GM21423 (cell line): ENCODE results near the gene ASMTL.
A peak's percentile ranks its signal among the peaks of the same experiment; 100 is the strongest.
"Not testable (repeated sequence)": the region's sequence is repeated elsewhere in the genome, so short reads cannot be mapped to it uniquely, and the experiment has no call there.

Source experiments
- ATAC-seq: cut with Tn5 transposase; IDR thresholded peaks from one replicate; pipeline ENCODE4 v1.9.1; 2021; ENCODE audit warnings: mild to moderate bottlenecking, moderate library complexity; ENCODE audit not compliant: unreplicated experiment

ASMTL gene

DNA sequence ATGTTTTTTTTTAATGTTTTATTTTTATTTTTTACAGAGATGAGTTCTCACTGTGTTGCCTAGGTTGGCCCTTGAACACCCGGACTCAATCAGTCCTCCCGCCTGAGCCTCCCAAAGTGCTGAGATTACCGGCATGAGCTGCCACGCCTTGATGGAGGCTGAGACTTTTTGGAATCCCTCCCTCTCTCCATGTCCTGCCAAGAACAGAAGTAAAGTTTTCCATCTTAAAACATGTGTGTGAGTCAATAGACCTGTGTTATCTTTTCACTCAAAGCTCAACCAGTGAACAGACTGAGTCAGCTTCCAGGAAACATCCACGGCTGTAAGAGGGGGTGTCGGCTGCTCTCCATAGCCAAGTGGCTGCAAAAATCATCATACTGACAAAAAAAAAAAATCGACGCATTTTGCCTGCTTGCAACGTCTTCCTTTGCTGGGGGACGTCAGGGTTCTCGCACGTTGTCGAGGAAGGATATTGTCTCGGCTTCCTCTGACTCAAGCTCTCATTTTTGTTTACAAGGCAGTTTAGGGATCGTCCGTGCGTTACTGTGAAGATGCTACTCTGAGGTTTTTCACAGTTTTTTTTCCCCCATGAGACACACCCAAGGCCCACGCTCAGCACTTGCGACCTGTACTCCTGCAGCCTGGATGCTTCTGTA, 10.0 kb upstream of the ASMTL start:
- no peak for ATAC-seq

- no peak for ATAC-seq
Observed at GRCh38 chrX:1462110-1462509, 9.4 kb upstream of the ASMTL start.

DNA sequence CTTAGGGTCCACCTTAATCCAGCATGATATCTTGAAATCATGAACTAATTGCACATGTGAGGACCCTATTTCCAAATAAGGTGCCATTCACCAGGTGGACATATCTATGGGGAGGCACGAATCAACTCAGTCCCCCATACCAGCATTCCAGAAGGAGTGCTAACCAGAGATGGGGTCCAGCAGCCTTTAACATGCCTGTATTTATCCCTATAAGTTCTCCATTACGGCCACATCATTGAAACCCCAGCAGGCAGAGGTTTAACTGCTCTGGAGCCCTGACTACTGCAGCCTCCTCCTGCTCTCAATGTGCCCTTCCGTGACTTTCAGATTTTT, 3.2 kb upstream of the ASMTL start:
- no peak for ATAC-seq

DNA sequence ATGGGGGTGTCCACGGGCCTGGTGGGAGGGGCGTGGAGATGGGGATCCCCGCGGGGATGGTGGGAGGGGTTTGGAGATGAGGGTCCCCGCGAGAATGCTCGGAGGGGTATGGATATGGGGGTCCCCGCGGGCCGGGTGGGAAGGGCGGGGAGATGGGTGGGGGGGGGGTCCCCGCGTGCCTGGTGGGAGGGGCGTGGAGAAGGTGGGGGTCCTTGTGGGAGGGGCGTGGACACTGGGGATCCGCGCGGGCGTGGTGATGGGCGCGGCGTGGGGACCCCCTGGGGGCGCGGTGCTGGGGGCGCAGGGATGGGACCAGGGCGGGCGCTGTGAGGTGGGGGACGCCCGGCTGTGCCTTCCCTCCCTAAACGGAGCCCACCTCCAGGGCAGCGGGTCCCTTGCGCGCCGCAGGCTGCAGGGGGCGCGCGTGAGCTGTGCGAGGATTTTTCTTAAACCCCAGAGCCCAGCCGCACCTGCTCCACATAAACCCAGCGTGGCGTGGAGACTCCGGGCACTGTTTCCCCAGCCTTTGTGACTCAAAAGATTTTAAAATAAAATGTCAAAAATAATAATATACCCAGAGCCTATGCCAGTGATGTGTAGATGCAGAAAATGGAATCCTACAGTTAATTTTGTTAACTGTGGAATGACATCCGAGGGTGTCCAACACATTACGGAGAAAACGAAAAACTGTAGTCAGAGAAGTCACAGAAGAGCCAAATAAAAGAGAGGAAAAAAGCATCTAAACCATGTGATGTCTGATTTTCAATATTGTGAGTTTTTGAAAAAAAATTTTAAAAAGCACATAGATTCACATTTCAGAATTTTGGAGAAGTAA, 1.5 kb upstream of the ASMTL start:
- peak; percentile 38 for ATAC-seq

DNA sequence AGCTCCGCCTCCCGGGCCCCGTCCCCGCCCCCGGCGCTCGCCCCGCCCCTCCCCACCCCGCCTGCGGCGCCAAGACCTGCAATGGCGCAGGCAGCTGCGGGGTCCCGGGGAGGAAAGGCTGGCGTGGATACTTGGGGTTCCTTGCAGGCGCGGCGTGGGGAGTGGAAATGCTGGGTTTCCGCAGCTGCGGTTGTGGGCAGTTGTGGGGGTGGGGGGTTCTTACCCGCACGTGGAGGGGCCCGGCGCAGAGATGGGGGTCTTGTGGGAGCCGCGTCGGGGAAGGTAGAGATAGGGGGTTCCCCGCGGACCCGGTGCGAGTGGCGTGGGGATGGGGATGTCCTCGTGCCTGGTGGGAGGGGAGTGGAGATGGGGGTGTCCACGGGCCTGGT, 680 bp upstream of the ASMTL start:
- peak; percentile 8 for ATAC-seq

GRCh38 chrX:1451661-1452515, 821 bp downstream of the ASMTL start:
- ATAC-seq, result no peak

DNA sequence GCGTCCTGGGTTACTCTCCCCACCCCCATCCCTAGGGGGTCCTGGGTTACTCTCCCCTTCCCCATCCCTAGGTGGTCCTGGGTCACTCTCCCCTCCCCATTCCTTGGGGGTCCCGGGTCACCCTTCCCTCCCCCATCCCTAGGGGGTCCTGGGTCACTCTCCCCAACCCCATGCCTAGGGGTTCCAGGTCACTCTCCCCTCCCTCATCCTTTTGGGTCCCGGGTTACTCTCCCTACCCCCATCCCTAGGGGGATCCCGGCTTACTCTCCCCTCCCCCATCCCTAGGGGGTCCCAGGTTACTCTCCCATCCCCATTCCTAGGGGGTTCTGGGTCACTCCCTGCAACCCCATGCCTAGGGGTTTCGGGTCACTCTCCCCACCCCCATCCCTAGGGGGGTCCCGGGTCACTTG, 1.5 kb downstream of the ASMTL start:
- no peak for ATAC-seq

DNA sequence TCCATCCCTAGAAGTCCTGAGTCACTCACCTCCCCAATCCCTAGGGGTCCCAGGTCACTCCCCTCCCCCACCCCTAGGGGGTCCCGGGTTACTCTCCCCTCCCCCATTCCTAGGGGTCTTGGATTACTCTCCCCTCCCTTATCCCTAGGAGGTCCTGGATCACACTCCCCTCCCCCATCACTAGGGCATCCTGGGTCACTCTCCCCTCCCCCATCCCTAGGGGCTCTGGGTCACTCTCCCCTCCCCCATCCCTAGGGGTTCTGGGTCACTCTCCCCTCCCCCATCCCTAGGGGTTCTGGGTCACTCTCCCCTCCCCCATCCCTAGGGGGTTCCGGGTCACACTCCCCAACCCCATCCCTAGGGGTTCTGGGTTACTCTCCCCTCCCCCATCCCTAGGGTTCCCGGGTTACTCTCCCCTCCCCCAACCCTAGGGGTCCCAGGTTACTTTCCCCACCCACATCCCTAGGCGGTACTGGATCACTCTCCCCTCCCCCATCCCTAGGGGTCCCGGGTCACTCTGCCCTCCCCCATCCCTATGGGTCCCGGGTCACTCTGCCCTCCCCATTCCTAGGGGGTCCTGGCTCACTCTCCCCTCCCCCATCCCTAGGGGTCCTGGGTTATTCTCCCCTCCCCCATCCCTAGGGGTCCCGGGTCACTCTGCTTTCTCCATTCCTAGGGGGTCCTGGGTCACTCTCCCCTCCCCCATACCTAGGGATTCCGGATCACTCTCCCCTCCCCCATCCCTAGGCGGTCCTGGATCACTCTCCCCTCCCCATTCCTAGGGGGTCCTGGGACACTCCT, 2.1 kb downstream of the ASMTL start:
- no peak for ATAC-seq

- no peak for ATAC-seq
Observed at GRCh38 chrX:1449823-1450149, 2.9 kb downstream of the ASMTL start.

DNA sequence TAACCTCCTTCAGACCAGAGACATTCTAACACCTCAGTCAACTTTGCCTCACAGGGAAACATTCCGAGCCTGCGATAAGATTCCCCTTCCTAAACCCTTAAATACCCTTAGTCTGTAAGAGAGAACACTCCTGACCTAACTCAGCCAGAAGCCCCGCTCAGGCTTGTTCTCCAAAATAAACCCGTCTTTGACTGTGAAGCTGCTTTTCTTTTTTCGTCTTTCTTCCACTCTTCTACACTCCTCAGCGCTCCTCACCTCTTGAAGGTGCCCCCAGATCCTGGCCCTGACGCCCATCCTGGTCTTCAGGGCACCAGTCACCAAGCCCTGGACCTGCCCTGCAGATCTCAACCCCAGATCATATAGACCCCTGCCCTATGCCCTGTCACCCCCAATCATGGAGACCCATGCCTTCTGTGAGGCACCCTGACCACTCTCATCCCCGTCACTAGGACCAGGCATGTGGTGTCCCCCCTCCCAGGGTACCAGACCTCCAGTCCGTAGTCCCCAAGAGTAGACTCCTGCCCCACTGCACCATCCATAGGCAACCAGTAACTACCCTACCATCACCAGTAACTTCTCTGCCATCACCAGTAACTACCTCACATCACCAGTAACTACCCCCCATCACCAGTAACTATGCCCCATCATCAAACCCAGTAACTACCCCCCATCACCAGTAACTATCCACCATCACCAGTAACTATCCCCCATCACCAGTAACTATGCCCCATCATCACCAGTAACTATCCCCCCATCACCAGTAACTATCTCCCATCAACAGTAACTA, 3.5 kb downstream of the ASMTL start:
- ATAC-seq, result no peak

DNA sequence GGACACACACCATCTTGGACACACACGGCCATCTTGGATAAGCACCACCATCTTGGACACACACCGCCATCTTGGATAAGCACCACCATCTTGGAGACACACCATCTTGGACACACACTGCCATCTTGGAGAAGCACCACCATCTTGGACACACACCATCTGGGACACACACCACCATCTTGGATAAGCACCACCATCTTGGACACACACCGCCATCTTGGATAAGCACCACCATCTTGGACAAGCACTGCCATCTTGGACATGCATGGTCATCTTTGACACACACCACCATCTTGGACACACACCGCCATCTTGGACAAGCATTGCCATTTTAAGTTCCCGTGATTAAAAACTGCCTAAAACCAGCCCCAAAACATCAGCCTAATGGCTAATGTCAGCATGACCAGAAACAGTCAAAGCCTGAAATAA, 4.1 kb downstream of the ASMTL start:
- not testable (repeated sequence) for ATAC-seq

DNA sequence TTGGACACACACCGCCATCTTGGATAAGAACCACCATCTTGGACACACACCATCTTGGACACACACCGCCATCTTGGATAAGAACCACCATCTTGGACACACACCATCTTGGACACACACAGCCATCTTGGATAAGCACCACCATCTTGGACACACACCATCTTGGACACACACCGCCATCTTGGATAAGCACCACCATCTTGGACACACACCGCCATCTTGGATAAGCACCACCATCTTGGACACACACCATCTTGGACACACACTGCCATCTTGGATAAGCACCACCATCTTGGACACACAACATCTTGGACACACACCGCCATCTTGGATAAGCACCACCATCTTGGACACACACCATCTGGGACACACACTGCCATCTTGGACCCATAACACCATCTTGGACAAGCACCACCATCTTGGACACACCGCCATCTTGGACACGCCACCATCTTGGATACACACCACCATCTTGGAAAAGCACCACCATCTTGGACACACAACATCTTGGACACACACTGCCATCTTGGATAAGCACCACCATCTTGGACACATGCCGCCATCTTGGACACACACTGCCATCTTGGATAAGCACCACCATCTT, 4.6 kb downstream of the ASMTL start:
- ATAC-seq, result not testable (repeated sequence)

GRCh38 chrX:1446984-1447968, 5.4 kb downstream of the ASMTL start:
- peak; percentile 55 for ATAC-seq

DNA sequence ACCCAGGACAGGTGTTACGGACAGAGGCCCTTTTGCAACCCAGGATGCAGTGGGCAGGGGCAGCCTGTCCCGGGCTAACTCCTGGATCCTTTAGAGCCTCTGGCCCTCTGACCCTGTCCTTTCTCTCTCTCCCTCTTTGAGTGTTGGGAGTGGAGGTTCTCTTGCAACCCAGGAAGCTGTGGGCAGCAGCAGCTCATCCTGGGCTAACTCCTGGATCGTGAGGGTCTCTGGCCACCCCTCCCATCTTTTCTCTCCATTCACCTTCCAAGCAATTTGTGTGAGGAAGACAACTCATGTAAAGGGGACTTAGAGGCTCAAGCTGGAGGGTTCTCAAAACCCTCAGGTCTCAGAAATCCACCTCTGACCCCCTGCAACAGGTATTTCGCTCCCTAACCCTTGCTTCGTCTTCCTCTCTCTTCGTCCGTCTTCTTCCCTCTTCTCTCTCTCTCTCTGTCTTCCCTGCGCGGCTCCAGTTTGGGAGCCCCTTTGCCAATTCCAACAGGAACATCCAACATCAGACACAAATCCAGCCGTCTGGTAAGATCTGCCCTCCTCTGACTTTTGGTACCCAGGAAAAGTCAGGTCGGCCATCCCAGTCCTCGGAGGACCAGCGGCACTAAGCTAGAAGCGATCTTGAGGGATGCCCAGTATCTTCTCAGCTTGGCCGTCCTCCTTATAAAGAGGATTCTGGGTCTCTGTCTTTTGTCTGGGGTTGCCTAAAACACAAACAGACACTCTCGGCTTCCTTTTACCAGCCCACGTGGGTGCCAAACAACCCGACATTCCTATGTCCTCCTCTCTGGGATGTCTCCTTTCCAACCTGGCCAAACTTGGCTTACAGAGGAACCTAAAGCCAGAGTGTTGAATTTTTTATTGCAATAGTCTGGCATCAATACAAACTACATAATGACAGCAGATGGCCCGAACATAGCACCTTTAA, 7.9 kb downstream of the ASMTL start:
- ATAC-seq, result no peak

DNA sequence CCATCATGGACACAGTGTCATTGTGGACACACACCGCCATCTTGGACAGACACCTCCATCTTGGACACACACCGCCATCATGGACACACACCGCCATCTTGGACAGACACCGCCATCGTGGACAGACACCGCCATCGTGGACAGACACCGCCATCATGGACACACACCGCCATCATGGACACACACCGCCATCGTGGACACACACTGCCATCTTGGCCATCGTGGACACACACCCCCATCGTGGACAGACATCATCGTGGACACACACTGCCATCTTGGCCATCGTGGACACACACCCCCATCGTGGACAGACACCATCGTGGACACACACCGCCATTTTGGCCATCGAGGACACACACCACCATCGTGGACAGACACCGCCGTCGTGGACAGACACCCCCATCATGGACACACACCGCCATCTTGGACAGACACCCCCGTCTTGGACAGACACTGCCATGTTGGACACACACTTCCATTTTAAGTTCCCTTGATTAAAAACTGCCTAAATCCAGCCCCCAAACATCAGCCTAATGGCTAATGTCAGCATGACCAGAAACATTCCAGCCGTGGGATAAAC, 9.1 kb downstream of the ASMTL start:
- no peak for ATAC-seq

- no peak for ATAC-seq
Observed at GRCh38 chrX:1442724-1443367, 9.9 kb downstream of the ASMTL start.
